Cardiac fibroblast (primary cell): Measurements from ENCODE around the gene ERICH4.

ENCODE experiments used
- DNase-seq, 2 donors: peaks; one replicate each; pipeline versions ENCODE4 v3.0.0 to v3.0.0-alpha.2; 2010; ENCODE audit warnings: low read depth in 2 of 2
- H3K4me3 ChIP-seq, 2 donors: replicated peaks in 1 of 2; 1 replicate in 1 of 2; 2 replicates in 1 of 2; pipeline ENCODE4 v1.5.1; 2011; ENCODE audit warnings: low read depth in 2 of 2, low read length in 2 of 2, mild to moderate bottlenecking in 2 of 2, moderate library complexity in 1 of 2
- CTCF ChIP-seq: IDR thresholded peaks from one replicate; pipeline ENCODE4 v1.5.1; 2011; ENCODE audit warnings: low read depth, mild to moderate bottlenecking, low read length, inconsistent platforms

Gene ERICH4

GRCh38 chr19:41445575-41445974 lies 2.6 kb downstream of the ERICH4 start:
- TF ChIP-seq CTCF = no peak
- DNase-seq = no peak
- H3K4me3 ChIP-seq = no peak overlapping the region

DNA sequence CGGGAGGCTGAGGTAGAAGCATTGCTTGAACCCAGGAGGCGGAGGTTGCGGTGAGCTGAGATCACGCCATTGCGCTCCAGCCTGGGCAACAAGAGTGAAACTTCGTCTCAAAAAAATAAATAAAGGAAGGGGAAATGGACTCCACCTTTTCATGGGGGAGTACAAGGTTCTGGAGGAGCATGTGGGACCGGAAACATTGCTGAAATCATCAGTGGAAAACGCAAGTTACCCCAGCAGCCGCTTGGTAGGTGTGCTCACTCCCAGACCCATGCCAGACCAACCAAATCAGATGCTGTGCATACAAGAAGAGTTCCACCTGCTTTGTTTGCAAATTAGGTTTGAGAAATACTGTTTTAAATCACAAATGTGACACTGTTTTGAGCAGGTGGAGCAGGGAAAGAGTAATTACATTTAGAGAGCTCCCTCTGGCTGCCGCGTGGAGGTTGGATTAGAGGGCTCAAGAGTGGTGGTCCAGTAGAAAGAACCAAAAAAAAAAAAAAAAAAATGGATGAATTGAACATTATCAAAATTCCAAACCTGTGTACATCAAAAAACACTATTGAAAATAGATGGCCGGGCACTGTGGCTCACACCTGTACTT lies 4.9 kb downstream of the ERICH4 start:
- DNase-seq = no peak
- TF ChIP-seq CTCF = peak; percentile 5
- H3K4me3 ChIP-seq = no peak overlapping the region

GRCh38 chr19:41449079-41449864 lies 6.3 kb downstream of the ERICH4 start:
- peak; percentile 99 for TF ChIP-seq CTCF
- H3K4me3 ChIP-seq = peak overlapping the region; percentile 11 to 26
- DNase-seq = peak; percentile 75 to 83

- DNase-seq = no peak
- TF ChIP-seq CTCF = no peak
- no peak overlapping the region for H3K4me3 ChIP-seq
Observed at GRCh38 chr19:41449865-41450178, 6.9 kb downstream of the ERICH4 start.

GRCh38 chr19:41452584-41453275 lies 9.8 kb downstream of the ERICH4 start:
- no peak overlapping the region for H3K4me3 ChIP-seq
- DNase-seq = no peak
- no peak for TF ChIP-seq CTCF

DNA sequence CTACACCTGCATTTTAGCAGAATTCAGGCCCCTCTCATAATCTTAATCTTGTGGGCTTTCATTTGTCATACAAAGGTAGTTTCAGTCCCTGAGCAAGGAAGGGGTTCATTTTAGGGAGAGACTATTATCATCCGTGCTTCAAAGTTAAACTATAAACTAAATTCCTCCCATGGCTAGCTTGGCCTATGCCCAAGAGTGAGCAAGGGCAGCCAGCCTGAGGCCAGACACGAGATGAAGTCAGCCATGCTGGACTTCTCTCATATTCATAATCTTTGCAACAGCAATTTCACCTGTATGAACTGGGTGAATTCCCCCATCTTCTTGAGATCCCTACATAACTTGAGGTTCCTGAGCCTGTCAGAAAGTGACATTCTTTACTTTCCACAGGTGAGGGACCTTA lies 13.0 kb downstream of the ERICH4 start:
- peak; percentile 16 to 17 for DNase-seq
- no peak for TF ChIP-seq CTCF

More for the DNA sequence above, 13.0 kb downstream of the ERICH4 start:
- H3K4me3 ChIP-seq = no peak overlapping the region
